ENCODE measurements around the gene ATXN7L3B. TPM values are rescaled to one million over a fixed set of nuclear protein-coding genes. Genes with fewer than 3 reads are reported as not detected.

Gene ATXN7L3B, protein sequence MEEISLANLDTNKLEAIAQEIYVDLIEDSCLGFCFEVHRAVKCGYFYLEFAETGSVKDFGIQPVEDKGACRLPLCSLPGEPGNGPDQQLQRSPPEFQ
- total RNA-seq = 26.5 and 32.1 TPM in 2 replicates

DNA sequence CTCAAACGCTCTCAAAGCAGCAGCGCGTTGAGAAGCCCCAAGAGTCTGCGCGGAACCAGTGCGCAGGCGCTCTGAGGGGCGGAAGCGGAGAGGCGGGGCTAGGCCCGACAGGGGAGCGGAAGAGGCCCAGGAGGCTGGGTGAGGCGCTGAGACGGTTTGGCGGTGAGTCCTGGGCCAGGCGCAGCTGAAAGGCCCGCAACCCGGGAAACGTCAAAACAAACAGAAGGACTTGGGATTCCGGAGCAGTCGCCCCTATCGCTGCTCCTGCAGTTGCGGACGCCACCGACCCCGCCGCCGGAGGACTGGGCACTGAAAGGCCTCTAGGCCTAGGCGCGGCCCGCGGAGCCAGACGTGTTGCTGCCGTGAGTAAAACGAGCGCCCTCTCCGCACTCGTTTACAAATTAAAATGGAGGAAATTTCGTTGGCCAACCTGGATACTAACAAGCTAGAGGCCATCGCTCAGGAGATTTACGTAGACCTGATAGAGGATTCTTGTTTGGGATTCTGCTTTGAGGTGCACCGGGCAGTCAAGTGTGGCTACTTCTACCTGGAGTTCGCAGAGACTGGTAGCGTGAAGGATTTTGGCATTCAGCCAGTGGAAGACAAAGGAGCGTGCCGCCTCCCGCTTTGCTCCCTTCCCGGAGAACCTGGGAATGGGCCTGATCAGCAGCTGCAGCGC is at the start of gene ATXN7L3B:
TSS of gene ATXN7L3B (plus strand) at position 129 of the 679 bp plus-strand sequence. CDS start at position 407, 278 bp downstream.

